H1 (cell line): ENCODE results near the gene SEMA4D. TPM values are rescaled to one million over a fixed set of nuclear protein-coding genes. Genes with fewer than 3 reads are reported as not detected.

Experiments
- CTCF ChIA-PET: fragments of 300-600 bp; sonication (Branson Sonifier 250); formaldehyde crosslinking; loops from one replicate; lab custom pipeline; 2021; ENCODE audit not compliant: partially characterized antibody; lab: Charles Lee
- POLR2A ChIA-PET: fragments of 300-600 bp; sonication (Branson Sonifier 250); formaldehyde crosslinking; loops from one replicate; lab custom pipeline; 2021; ENCODE audit warnings: inconsistent platforms; ENCODE audit not compliant: partially characterized antibody; lab: Charles Lee
- DNase-seq, 2 experiments: peaks; one replicate each; pipeline versions ENCODE4 v3.0.0 to v3.0.0-alpha.2; 2010 to 2022; ENCODE audit warnings: low spot score in 2 of 2, low read depth in 1 of 2, mixed read lengths in 1 of 2
- FAIRE-seq: peaks from 2 replicates; lab custom pipeline; 2011; peaks lifted over from hg19 to GRCh38; lab: Jason Lieb, UNC
- H2AFZ ChIP-seq: 2 replicates; pipeline ENCODE4 v1.8.1; 2012; ENCODE audit warnings: low read length, inconsistent platforms
- H2AK5ac ChIP-seq: 2 replicates; pipeline ENCODE4 v1.6.1; 2013; ENCODE audit warnings: low read depth, low read length
- H2BK120ac ChIP-seq: replicated peaks from 2 replicates; pipeline ENCODE3; 2013; ENCODE audit warnings: low read depth, low read length, inconsistent platforms
- H2BK12ac ChIP-seq: 2 replicates; pipeline ENCODE4 v1.6.1; 2013; ENCODE audit warnings: low read depth, low read length
- H2BK15ac ChIP-seq: 2 replicates; pipeline ENCODE4 v1.6.1; 2013; ENCODE audit warnings: low read length
- H2BK20ac ChIP-seq: 2 replicates; pipeline ENCODE4 v1.6.1; 2013; ENCODE audit warnings: low read length
- H2BK5ac ChIP-seq: 2 replicates; pipeline ENCODE4 v1.6.1; 2013; ENCODE audit warnings: low read depth, low read length
- H3K14ac ChIP-seq: 2 replicates; pipeline ENCODE4 v1.6.1; 2013; ENCODE audit warnings: inconsistent platforms; ENCODE audit not compliant: insufficient read length
- H3K18ac ChIP-seq: 2 replicates; pipeline ENCODE4 v1.6.1; 2013; ENCODE audit warnings: low read length; ENCODE audit errors: extremely low read depth
- H3K23ac ChIP-seq: 2 replicates; pipeline ENCODE4 v1.6.1; 2013; ENCODE audit warnings: inconsistent platforms; ENCODE audit not compliant: insufficient read length
- H3K23me2 ChIP-seq: 2 replicates; pipeline ENCODE4 v1.6.1; 2013; ENCODE audit warnings: low read depth, low read length
- H3K27ac ChIP-seq: 2 replicates; pipeline ENCODE4 v1.6.1; 2011; ENCODE audit warnings: low read depth, low read length, inconsistent platforms
- H3K27me3 ChIP-seq, 4 experiments: replicated peaks in 1 of 4; 1 replicate in 1 of 4; 2 replicates in 3 of 4; pipeline versions ENCODE4 v1.6.1 to v1.8.1; 2011 to 2013; ENCODE audit warnings: low read length in 3 of 4, mild to moderate bottlenecking in 3 of 4, inconsistent platforms in 2 of 4, mixed read lengths in 2 of 4, moderate library complexity in 1 of 4; ENCODE audit not compliant: control insufficient read depth in 3 of 4, insufficient read depth in 3 of 4; ENCODE audit errors: extremely low read depth in 1 of 4
- H3K36me3 ChIP-seq, 4 experiments: 2 replicates each; pipeline versions ENCODE4 v1.6.1 to v1.8.1; 2011 to 2013; ENCODE audit warnings: mild to moderate bottlenecking in 4 of 4, low read length in 3 of 4, moderate library complexity in 2 of 4, control low read depth in 1 of 4, inconsistent platforms in 1 of 4; ENCODE audit not compliant: insufficient read depth in 4 of 4, control insufficient read depth in 2 of 4
- H3K4ac ChIP-seq: replicated peaks from 2 replicates; pipeline ENCODE3; 2013; ENCODE audit warnings: low read length, low read depth, mixed read lengths, inconsistent platforms; ENCODE audit not compliant: insufficient read length
- H3K4me1 ChIP-seq, 4 experiments: replicated peaks in 1 of 4; 1 replicate in 1 of 4; 2 replicates in 3 of 4; pipeline versions ENCODE4 v1.6.1 to v1.8.1; 2011 to 2013; ENCODE audit warnings: low read length in 3 of 4, inconsistent platforms in 2 of 4, mixed read lengths in 1 of 4; ENCODE audit not compliant: insufficient read depth in 4 of 4, control insufficient read depth in 3 of 4
- H3K4me2 ChIP-seq, 2 experiments: 2 replicates each; pipeline versions ENCODE4 v1.6.1 to v1.8.1; 2011 to 2013; ENCODE audit warnings: low read depth in 2 of 2, low read length in 2 of 2, control low read depth in 1 of 2, inconsistent platforms in 1 of 2, mild to moderate bottlenecking in 1 of 2; ENCODE audit not compliant: insufficient read depth in 1 of 2
- H3K4me3 ChIP-seq, 4 experiments: fragments of 200-600, 300-600 bp in 1 of 4; sonication (generic), shearing (Covaris generic), sonication (Bioruptor Twin) in 1 of 4; 2 replicates each; pipeline versions ENCODE4 v1.5.1 to v1.8.1; 2011 to 2016; ENCODE audit warnings: low read length in 4 of 4, low read depth in 3 of 4, control low read depth in 2 of 4, inconsistent platforms in 2 of 4, mild to moderate bottlenecking in 2 of 4, mixed read lengths in 1 of 4, moderate library complexity in 1 of 4; ENCODE audit not compliant: insufficient read depth in 2 of 4; ENCODE audit errors: extremely low read depth in 1 of 4
- H3K56ac ChIP-seq: replicated peaks from 2 replicates; pipeline ENCODE3; 2013; ENCODE audit warnings: low read depth, mild to moderate bottlenecking, mixed read lengths, low read length, inconsistent platforms; ENCODE audit not compliant: insufficient read length
- H3K79me1 ChIP-seq: 2 replicates; pipeline ENCODE4 v1.6.1; 2013; ENCODE audit warnings: low read depth, low read length, control low read depth
- H3K79me2 ChIP-seq, 2 experiments: 2 replicates each; pipeline versions ENCODE4 v1.6.1 to v1.8.1; 2012 to 2013; ENCODE audit warnings: low read length in 2 of 2, mild to moderate bottlenecking in 2 of 2, inconsistent platforms in 1 of 2; ENCODE audit not compliant: insufficient read depth in 2 of 2, control insufficient read depth in 1 of 2
- H3K9ac ChIP-seq, 4 experiments: replicated peaks in 1 of 4; 1 replicate in 1 of 4; 2 replicates in 3 of 4; pipeline versions ENCODE4 v1.6.1 to v1.8.1; 2011 to 2013; ENCODE audit warnings: low read depth in 3 of 4, low read length in 3 of 4, control low read depth in 2 of 4, mild to moderate bottlenecking in 2 of 4, moderate library complexity in 2 of 4, inconsistent platforms in 1 of 4; ENCODE audit errors: extremely low read depth in 1 of 4
- H3K9me3 ChIP-seq, 2 experiments: 2 replicates each; pipeline versions ENCODE4 v1.6.1 to v1.8.1; 2012 to 2013; ENCODE audit warnings: mild to moderate bottlenecking in 2 of 2, moderate library complexity in 2 of 2, control low read depth in 1 of 2, inconsistent platforms in 1 of 2, low read depth in 1 of 2, low read length in 1 of 2, mixed read lengths in 1 of 2; ENCODE audit not compliant: insufficient read depth in 2 of 2
- H4K20me1 ChIP-seq, 2 experiments: replicated peaks in 1 of 2; 2 replicates each; pipeline versions ENCODE3 to v1.8.1; 2011 to 2013; ENCODE audit warnings: inconsistent platforms in 2 of 2, low read length in 2 of 2, mild to moderate bottlenecking in 1 of 2; ENCODE audit not compliant: insufficient read depth in 2 of 2, control insufficient read depth in 1 of 2
- H4K5ac ChIP-seq: 2 replicates; pipeline ENCODE4 v1.6.1; 2013; ENCODE audit warnings: low read length, low read depth, mixed read lengths, inconsistent platforms; ENCODE audit not compliant: insufficient read length
- H4K8ac ChIP-seq: 2 replicates; pipeline ENCODE4 v1.8.0; 2013; ENCODE audit warnings: mild to moderate bottlenecking, moderate library complexity, low read length, inconsistent platforms; ENCODE audit not compliant: insufficient read depth; ENCODE audit errors: extremely low read depth
- H4K91ac ChIP-seq: replicated peaks from 2 replicates; pipeline ENCODE3; 2013; ENCODE audit warnings: low read length, mixed read lengths, inconsistent platforms; ENCODE audit not compliant: insufficient read length
- ATF2 ChIP-seq: IDR thresholded peaks from 2 replicates; pipeline ENCODE4 v1.6.1; 2012; ENCODE audit warnings: low read length, inconsistent platforms
- BACH1 ChIP-seq: IDR thresholded peaks from 2 replicates; pipeline ENCODE4 v1.6.1; 2012; ENCODE audit warnings: low read length, improper control_type of control experiment
- CREB1 ChIP-seq: IDR thresholded peaks from 2 replicates; pipeline ENCODE4 v1.6.1; 2012; ENCODE audit warnings: inconsistent platforms
- GABPA ChIP-seq: IDR thresholded peaks from 2 replicates; pipeline ENCODE4 v1.6.1; 2011; ENCODE audit warnings: mild to moderate bottlenecking, low read length, moderate library complexity, borderline replicate concordance; ENCODE audit not compliant: insufficient read depth
- GTF2F1 ChIP-seq: IDR thresholded peaks from 2 replicates; pipeline ENCODE4 v1.6.1; 2012; ENCODE audit warnings: low read depth, low read length, improper control_type of control experiment, borderline replicate concordance
- JUN ChIP-seq: IDR thresholded peaks from 2 replicates; pipeline ENCODE4 v1.6.1; 2011; ENCODE audit warnings: low read depth, mild to moderate bottlenecking, improper control_type of control experiment, low read length
- KDM1A ChIP-seq: fragments of 200-600, 300-600 bp; sonication (generic); IDR thresholded peaks from 2 replicates; pipeline ENCODE4 v1.7.1; 2016; ENCODE audit warnings: mild to moderate bottlenecking, low read length, borderline replicate concordance
- KDM5A ChIP-seq: fragments of 200-600 bp; IDR thresholded peaks from 2 replicates; pipeline ENCODE4 v1.7.1; 2012; ENCODE audit warnings: mild to moderate bottlenecking, low read length, inconsistent platforms, mixed read lengths
- POLR2AphosphoS5 ChIP-seq: IDR thresholded peaks from 2 replicates; pipeline ENCODE4 v1.6.1; 2011; ENCODE audit warnings: low read depth, low read length
- POU5F1 ChIP-seq: IDR thresholded peaks from 2 replicates; pipeline ENCODE4 v1.6.1; 2011; ENCODE audit warnings: low read depth, mild to moderate bottlenecking, low read length, moderate library complexity
- SP4 ChIP-seq: IDR thresholded peaks from 2 replicates; pipeline ENCODE4 v1.6.1; 2012; ENCODE audit warnings: low read length, inconsistent platforms
- WGBS, 2 experiments: shearing (Covaris generic) in 1 of 2; methylation state at CpG; one replicate each; pipeline versions ENCODE4 v1.1.6 to v1.1.7; 2013 to 2015; ENCODE audit warnings: low lambda C conversion rate in 2 of 2, mixed read lengths in 2 of 2, inconsistent platforms in 1 of 2, low coverage in 1 of 2, missing lambda C conversion rate in 1 of 2; ENCODE audit not compliant: insufficient replicate concordance in 2 of 2, insufficient coverage in 1 of 2, insufficient read length in 1 of 2; ENCODE audit errors: extremely low coverage in 1 of 2, missing lambda C conversion rate in 1 of 2; 5-methylcytosine and 5-hydroxymethylcytosine counted together
- polyA plus RNA-seq, 7 experiments: library from polyadenylated mRNA; depleted of rRNA in 3 of 7; stranded (reverse) in 5 of 7; unstranded in 2 of 7; fragments of >200 nt in 5 of 7; fragments of 200-250 nt in 2 of 7; gene quantifications; 1 replicate in 5 of 7; 2 replicates in 1 of 7; 4 replicates in 1 of 7; pipeline versions ENCODE4 v1.2.1 to v1.2.3, GENCODE V29; 2011 to 2013; ENCODE audit warnings: missing spikeins in 2 of 7, mixed read lengths in 2 of 7
- total RNA-seq: library from RNA; stranded (reverse); fragmentation: NEBNext Ultra II Directional; extraction: Animal tissue kit (Norgen Biotek cat#: 25700); gene quantifications from 2 replicates; pipeline ENCODE4 v1.2.1, GENCODE V29; 2021

SEMA4D gene
- total and polyA plus RNA-seq, 2 of the 8 experiments (the other 6 are each of a cell fraction or from before 2014, with no cell fraction given), result 21.0 to 70.4 TPM

GRCh38 chr9:89449261-89449671 lies 48.6 kb downstream of the SEMA4D start:
- H2BK5ac ChIP-seq, result no peak overlapping the region
- no peaks in the 10 kb centered on the region for H3K23me2 ChIP-seq
- H2BK20ac ChIP-seq, result no peak overlapping the region
- H4K20me1 ChIP-seq, result peaks cover 3% of the 10 kb centered on the region in 2 experiments
- 90% methylated on average over 17 of the region's 17 CpGs; no CpG with 5 or more reads in 1 of the 2 experiments for WGBS, 2 experiments
- CTCF ChIA-PET, result interaction anchor here (0.6 to 3.1 kb wide), 7 partner anchors 12 to 1138 kb away, joined by 3 to 19 read pairs (median 3); no protein-coding TSS in a partner anchor
- POLR2A ChIA-PET, result interaction anchor here (0.6 to 1.5 kb wide), 3 partner anchors 13 to 33 kb away, joined by 3 read pairs; no protein-coding TSS in a partner anchor
- H3K4me2 ChIP-seq, result no peak overlapping the region
- H3K36me3 ChIP-seq, result peaks cover 0 to 4% (median under 1%) of the 10 kb centered on the region in 4 experiments; a peak in 4 of 8 replicates
- no peak overlapping the region for H2AK5ac ChIP-seq
- no peak overlapping the region for H3K18ac ChIP-seq
- no peak overlapping the region for H3K56ac ChIP-seq
- H2BK120ac ChIP-seq, result no peak overlapping the region
- H3K27me3 ChIP-seq, result no peaks in the 10 kb centered on the region
- DNase-seq (no peak), FAIRE-seq (no peak)
- H2BK12ac ChIP-seq, result no peak overlapping the region
- H3K27ac ChIP-seq, result no peak overlapping the region
- H3K79me2 ChIP-seq, result peaks cover 0 to 15% of the 10 kb centered on the region in 2 experiments; a peak in 2 of 4 replicates
- H3K79me1 ChIP-seq, result peaks cover 11% of the 10 kb centered on the region; the same call in 1 of the 2 replicates
- H3K4me1 ChIP-seq, result no peaks in the 10 kb centered on the region
- H3K9me3 ChIP-seq, result no peaks in the 10 kb centered on the region
- no peak overlapping the region for H2AFZ ChIP-seq
- H4K91ac ChIP-seq, result no peak overlapping the region
- H3K4me3 ChIP-seq, result no peak overlapping the region
- no peak overlapping the region for H3K9ac ChIP-seq
- no peak overlapping the region for H4K8ac ChIP-seq
- H3K23ac ChIP-seq, result no peak overlapping the region
- no peak for TF ChIP-seq GABPA
- no peak for TF ChIP-seq SP4
- TF ChIP-seq KDM5A, result no peak
- TF ChIP-seq CREB1, result no peak
- no peak for TF ChIP-seq POU5F1
- TF ChIP-seq ATF2, result no peak
- no peak for TF ChIP-seq POLR2AphosphoS5
- TF ChIP-seq JUN, result no peak
- TF ChIP-seq GTF2F1, result no peak
- no peak for TF ChIP-seq BACH1
- no peak for TF ChIP-seq KDM1A
- H2BK15ac ChIP-seq, result no peak overlapping the region
- H3K14ac ChIP-seq, result no peak overlapping the region
- no peak overlapping the region for H4K5ac ChIP-seq
- H3K4ac ChIP-seq, result no peak overlapping the region
